Lower leg skin (tissue), 3 donors: ENCODE results near the gene PCDHGA1.

Source experiments
- POLR2A ChIP-seq, 2 donors: fragments of 450-650 bp; IDR thresholded peaks; one replicate each; pipeline ENCODE4 v1.6.1; 2016 to 2017; ENCODE audit warnings: antibody characterized with exemption in 2 of 2, mild to moderate bottlenecking in 1 of 2, moderate library complexity in 1 of 2
- TF ChIP-seq, protein P1 (sequence below), 3 donors: fragments of 450-650 bp; IDR thresholded peaks; one replicate each; pipeline ENCODE4 v1.5.1; 2016; ENCODE audit warnings: antibody characterized with exemption in 3 of 3, mild to moderate bottlenecking in 3 of 3, moderate library complexity in 2 of 3

DNA sequence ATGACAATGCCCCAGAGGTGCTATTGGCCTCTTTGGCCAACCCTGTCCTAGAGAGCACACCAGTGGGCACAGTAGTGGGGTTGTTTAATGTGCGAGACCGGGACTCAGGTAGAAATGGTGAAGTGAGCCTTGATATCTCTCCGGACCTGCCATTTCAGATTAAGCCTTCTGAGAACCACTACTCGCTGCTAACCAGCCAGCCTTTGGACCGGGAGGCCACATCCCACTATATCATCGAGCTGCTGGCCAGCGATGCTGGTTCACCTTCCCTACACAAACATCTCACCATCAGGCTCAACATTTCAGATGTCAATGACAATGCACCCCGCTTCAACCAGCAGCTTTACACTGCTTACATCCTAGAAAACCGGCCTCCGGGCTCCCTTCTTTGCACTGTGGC is 160.0 kb downstream of the PCDHGA1 start:
- TF ChIP-seq, protein P1, sequence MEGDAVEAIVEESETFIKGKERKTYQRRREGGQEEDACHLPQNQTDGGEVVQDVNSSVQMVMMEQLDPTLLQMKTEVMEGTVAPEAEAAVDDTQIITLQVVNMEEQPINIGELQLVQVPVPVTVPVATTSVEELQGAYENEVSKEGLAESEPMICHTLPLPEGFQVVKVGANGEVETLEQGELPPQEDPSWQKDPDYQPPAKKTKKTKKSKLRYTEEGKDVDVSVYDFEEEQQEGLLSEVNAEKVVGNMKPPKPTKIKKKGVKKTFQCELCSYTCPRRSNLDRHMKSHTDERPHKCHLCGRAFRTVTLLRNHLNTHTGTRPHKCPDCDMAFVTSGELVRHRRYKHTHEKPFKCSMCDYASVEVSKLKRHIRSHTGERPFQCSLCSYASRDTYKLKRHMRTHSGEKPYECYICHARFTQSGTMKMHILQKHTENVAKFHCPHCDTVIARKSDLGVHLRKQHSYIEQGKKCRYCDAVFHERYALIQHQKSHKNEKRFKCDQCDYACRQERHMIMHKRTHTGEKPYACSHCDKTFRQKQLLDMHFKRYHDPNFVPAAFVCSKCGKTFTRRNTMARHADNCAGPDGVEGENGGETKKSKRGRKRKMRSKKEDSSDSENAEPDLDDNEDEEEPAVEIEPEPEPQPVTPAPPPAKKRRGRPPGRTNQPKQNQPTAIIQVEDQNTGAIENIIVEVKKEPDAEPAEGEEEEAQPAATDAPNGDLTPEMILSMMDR (IDR thresholded peaks at IDR 0.05) = no peak
- no peak for TF ChIP-seq POLR2A (IDR thresholded peaks at IDR 0.05)
